ENCODE data around the gene LRMDA. TPM values are rescaled to one million over a fixed set of nuclear protein-coding genes. Genes with fewer than 3 reads are reported as not detected.

The LRMDA gene
- total and polyA plus RNA-seq, 2 donors (not counting 1 experiment from before 2014, with no cell fraction given), result 0.12 TPM; not detected in 1

DNA sequence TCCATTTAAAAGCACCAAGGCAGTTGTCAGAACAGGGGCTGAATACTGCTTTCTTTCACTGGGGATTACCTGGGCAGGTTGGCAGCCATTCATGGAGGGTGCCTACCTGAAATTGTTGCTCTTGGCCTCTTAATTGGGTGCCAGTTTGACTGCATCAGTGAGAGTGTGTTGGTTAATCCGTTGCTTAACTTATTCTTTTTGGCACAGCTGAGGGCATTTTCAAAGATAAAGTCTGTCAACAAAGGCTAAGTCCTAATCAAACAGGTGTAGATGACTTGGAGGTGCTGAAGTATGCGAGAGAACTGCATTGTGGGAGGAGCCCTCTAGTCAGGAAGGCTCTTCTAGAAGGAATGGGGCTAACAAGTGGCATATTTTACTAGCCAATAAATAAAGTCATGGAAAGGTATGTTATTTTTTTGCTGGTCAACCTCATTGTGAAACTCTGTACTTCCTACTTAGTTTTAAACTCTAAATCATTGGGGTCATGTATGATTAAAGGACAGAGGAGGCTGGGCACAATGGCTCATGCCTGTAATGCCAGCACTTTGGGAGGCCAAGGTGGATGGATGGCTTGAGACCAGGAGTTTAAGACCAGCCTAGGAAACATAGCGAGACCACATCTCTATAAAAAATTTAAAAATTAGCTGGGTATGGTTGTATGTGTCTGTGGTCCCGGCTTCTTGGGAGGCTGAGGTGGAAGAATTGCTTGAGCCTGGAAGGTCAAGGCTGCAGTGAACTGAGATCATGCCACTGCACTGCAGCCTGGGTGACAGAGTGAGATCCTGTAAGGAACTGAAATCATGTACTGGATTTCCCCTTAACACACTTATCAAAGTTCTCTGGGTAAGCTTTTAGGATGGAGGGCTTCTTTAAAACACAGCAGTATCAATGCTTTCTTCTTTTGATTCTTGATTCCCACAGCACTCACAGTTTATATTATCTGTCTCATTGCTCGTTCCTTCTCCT is 134.1 kb downstream of the LRMDA start:
- ATAC-seq (ENCODE audit: low read depth) (no peak), DNase-seq (no peak)
- Mint-ChIP-seq H3K9me3 (ENCODE audit: insufficient read depth) (no peaks in the 10 kb centered on the region), H3K4me1 (no peaks in the 10 kb centered on the region), H3K27ac (no peak overlapping the region), H3K4me3 (no peak overlapping the region), H3K27me3 (no peaks in the 10 kb centered on the region)
- no peaks in the 10 kb centered on the region for H3K36me3 ChIP-seq (replicated peaks in 1 of 2; ENCODE audit: control extremely low read depth in 1 of 2, control insufficient read depth in 1 of 2, extremely low read depth in 1 of 2, insufficient read depth in 2 of 2, low read length in 1 of 2)
- no peaks in the 10 kb centered on the region for H3K27me3 ChIP-seq (replicated peaks in 1 of 4; ENCODE audit: control extremely low read depth in 1 of 4, control insufficient read depth in 3 of 4, insufficient read depth in 4 of 4, low read length in 3 of 4)
- H3K4me2 ChIP-seq (replicated peaks; ENCODE audit: low read depth, low read length, poor library complexity, severe bottlenecking), result no peak overlapping the region
- intact Hi-C loops (cut with micrococcal nuclease), result no loop called here
- H3K79me2 ChIP-seq (ENCODE audit: control insufficient read depth, insufficient read depth, low read length), result no peaks in the 10 kb centered on the region
- H3K4me3 ChIP-seq (ENCODE audit: control extremely low read depth in 1 of 5, extremely low read depth in 1 of 5, insufficient read depth in 1 of 5, low read depth in 2 of 5, low read length in 4 of 5), result no peak overlapping the region
- TF ChIP-seq, protein P1, sequence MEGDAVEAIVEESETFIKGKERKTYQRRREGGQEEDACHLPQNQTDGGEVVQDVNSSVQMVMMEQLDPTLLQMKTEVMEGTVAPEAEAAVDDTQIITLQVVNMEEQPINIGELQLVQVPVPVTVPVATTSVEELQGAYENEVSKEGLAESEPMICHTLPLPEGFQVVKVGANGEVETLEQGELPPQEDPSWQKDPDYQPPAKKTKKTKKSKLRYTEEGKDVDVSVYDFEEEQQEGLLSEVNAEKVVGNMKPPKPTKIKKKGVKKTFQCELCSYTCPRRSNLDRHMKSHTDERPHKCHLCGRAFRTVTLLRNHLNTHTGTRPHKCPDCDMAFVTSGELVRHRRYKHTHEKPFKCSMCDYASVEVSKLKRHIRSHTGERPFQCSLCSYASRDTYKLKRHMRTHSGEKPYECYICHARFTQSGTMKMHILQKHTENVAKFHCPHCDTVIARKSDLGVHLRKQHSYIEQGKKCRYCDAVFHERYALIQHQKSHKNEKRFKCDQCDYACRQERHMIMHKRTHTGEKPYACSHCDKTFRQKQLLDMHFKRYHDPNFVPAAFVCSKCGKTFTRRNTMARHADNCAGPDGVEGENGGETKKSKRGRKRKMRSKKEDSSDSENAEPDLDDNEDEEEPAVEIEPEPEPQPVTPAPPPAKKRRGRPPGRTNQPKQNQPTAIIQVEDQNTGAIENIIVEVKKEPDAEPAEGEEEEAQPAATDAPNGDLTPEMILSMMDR (IDR thresholded peaks at IDR 0.05), result no peak
- no peak for TF ChIP-seq EZH2 (IDR thresholded peaks at IDR 0.05; ENCODE audit: borderline replicate concordance, insufficient read depth, low read depth, low read length, poor library complexity, severe bottlenecking)
- H3K4me1 ChIP-seq (ENCODE audit: control insufficient read depth in 2 of 2, insufficient read depth in 2 of 2, low read length in 2 of 2), result no peaks in the 10 kb centered on the region
- no peaks in the 10 kb centered on the region for H3K9me3 ChIP-seq (ENCODE audit: control extremely low read depth in 1 of 3, control insufficient read depth in 2 of 3, insufficient read depth in 1 of 3, low read length in 2 of 3)
- H2AFZ ChIP-seq (ENCODE audit: insufficient read depth, low read depth, low read length, poor library complexity, severe bottlenecking), result no peak overlapping the region
- no peak overlapping the region for H3K9ac ChIP-seq (ENCODE audit: low read length)
- H3K27ac ChIP-seq (ENCODE audit: low read length in 2 of 2), result no peak overlapping the region
- ChIA-PET CTCF (no interaction called here), POLR2A (no interaction called here)
- H4K20me1 ChIP-seq (ENCODE audit: control insufficient read depth, insufficient read depth, low read length, poor library complexity, severe bottlenecking), result no peaks in the 10 kb centered on the region
- 90% methylated on average over 3 of the region's 5 CpGs for WGBS (ENCODE audit: insufficient coverage)

DNA sequence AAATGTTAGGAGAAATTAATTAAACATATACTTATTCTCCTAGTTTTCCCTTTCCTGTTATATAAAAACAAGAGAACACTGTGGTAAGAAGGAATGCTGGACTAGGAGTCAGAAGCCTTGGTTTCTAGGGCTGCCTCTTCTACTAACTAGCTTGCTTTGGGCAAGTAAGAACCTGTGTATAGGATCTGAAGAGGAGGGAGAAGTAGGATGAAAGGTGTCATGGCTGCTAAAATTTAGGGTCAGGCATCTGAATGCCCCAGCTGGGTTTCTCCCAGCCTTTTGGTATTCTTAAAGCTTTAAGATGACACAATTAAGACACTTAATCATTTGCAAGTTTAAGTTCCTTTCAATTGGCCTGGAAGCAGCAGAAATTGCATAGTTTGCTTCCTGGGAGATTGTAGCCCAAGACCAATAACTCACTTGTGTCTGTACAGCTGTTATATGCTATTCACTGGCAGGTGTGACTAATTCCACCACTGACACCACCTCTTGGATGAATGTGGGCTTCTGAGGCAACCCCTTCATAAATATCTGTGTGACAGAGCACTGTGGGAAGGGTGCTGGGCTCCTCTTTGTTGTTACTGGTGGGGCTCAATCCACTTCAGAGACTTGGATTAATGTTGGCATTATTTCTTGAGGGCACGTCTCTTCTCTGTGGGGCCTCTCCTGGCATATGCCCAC is 137.2 kb downstream of the LRMDA start:
- no peaks in the 10 kb centered on the region for H4K20me1 ChIP-seq (ENCODE audit: control insufficient read depth, insufficient read depth, low read length, poor library complexity, severe bottlenecking)
- no peaks in the 10 kb centered on the region for H3K27me3 Mint-ChIP-seq
- H3K79me2 ChIP-seq (ENCODE audit: control insufficient read depth, insufficient read depth, low read length), result no peaks in the 10 kb centered on the region
- no peak overlapping the region for H3K4me3 ChIP-seq (ENCODE audit: control extremely low read depth in 1 of 5, extremely low read depth in 1 of 5, insufficient read depth in 1 of 5, low read depth in 2 of 5, low read length in 4 of 5)
- no peak for TF ChIP-seq EZH2 (IDR thresholded peaks at IDR 0.05; ENCODE audit: borderline replicate concordance, insufficient read depth, low read depth, low read length, poor library complexity, severe bottlenecking)
- TF ChIP-seq, protein P1 (IDR thresholded peaks at IDR 0.05), result no peak
- no peaks in the 10 kb centered on the region for H3K36me3 ChIP-seq (replicated peaks in 1 of 2; ENCODE audit: control extremely low read depth in 1 of 2, control insufficient read depth in 1 of 2, extremely low read depth in 1 of 2, insufficient read depth in 2 of 2, low read length in 1 of 2)
- no peak overlapping the region for H3K9ac ChIP-seq (ENCODE audit: low read length)
- peaks cover 7% of the 10 kb centered on the region for H3K9me3 Mint-ChIP-seq (ENCODE audit: insufficient read depth)
- H3K27me3 ChIP-seq (replicated peaks in 1 of 4; ENCODE audit: control extremely low read depth in 1 of 4, control insufficient read depth in 3 of 4, insufficient read depth in 4 of 4, low read length in 3 of 4), result no peaks in the 10 kb centered on the region
- no peaks in the 10 kb centered on the region for H3K4me1 ChIP-seq (ENCODE audit: control insufficient read depth in 2 of 2, insufficient read depth in 2 of 2, low read length in 2 of 2)
- ChIA-PET POLR2A (no interaction called here), CTCF (no interaction called here)
- DNase-seq (no peak), ATAC-seq (ENCODE audit: low read depth) (no peak)
- intact Hi-C loops (cut with micrococcal nuclease), result no loop called here
- WGBS (ENCODE audit: insufficient coverage), result 80% methylated on average over 1 of the region's 1 CpG
- H3K27ac ChIP-seq (ENCODE audit: low read length in 2 of 2), result no peak overlapping the region
- H3K27ac Mint-ChIP-seq, result no peak overlapping the region
- peaks cover 4 to 8% (median 5%) of the 10 kb centered on the region in 3 donors for H3K9me3 ChIP-seq (ENCODE audit: control extremely low read depth in 1 of 3, control insufficient read depth in 2 of 3, insufficient read depth in 1 of 3, low read length in 2 of 3)
- H3K4me1 Mint-ChIP-seq, result no peaks in the 10 kb centered on the region
- H3K4me3 Mint-ChIP-seq, result no peak overlapping the region
- H3K4me2 ChIP-seq (replicated peaks; ENCODE audit: low read depth, low read length, poor library complexity, severe bottlenecking), result no peak overlapping the region
- H2AFZ ChIP-seq (ENCODE audit: insufficient read depth, low read depth, low read length, poor library complexity, severe bottlenecking), result no peak overlapping the region
